Measurements from ENCODE around the gene SEPHS2.
"Not testable (repeated sequence)": the region's sequence is repeated elsewhere in the genome, so short reads cannot be mapped to it uniquely, and the experiment has no call there.

GRCh38 chr16:30452709-30453580 lies 7.3 kb upstream of the SEPHS2 start:
- TF ChIP-seq CTCF (IDR thresholded peaks at IDR 0.05; ENCODE audit: insufficient read depth, low read depth, low read length); EZH2 (IDR thresholded peaks at IDR 0.05; ENCODE audit: insufficient read depth, low read length): not testable (repeated sequence)

All from astrocyte (in vitro differentiated cells and primary cell).